Stimulated activated CD8-positive, alpha-beta memory T cell treated with anti-CD3 and anti-CD28 coated beads, Interleukin-12 subunit alpha, Interleukin-12 subunit beta, amount 100 ng/mL, for 1 hour (primary cell): ENCODE measurements around the gene CMIP.

Source experiments
- DNase-seq: peaks from one replicate; pipeline ENCODE4 v3.0.0-alpha.2; 2020; ENCODE audit warnings: low read depth

CMIP gene

GRCh38 chr16:81447383-81448101, 2.9 kb downstream of the CMIP start:
- DNase-seq = no peak

- no peak for DNase-seq
Observed at GRCh38 chr16:81448154-81449131, 3.8 kb downstream of the CMIP start.

GRCh38 chr16:81449241-81449640, 4.6 kb downstream of the CMIP start:
- no peak for DNase-seq

- DNase-seq = no peak
Observed at GRCh38 chr16:81449899-81450608, 5.4 kb downstream of the CMIP start.

- no peak for DNase-seq
Observed at GRCh38 chr16:81450783-81451491, 6.3 kb downstream of the CMIP start.

GRCh38 chr16:81451753-81452680, 7.4 kb downstream of the CMIP start:
- DNase-seq = no peak

GRCh38 chr16:81453091-81453728, 8.6 kb downstream of the CMIP start:
- no peak for DNase-seq

- no peak for DNase-seq
Observed at GRCh38 chr16:81454044-81454443, 9.4 kb downstream of the CMIP start.

- no peak for DNase-seq
Observed at GRCh38 chr16:81455006-81455405, 10.4 kb downstream of the CMIP start.

- DNase-seq = no peak
Observed at GRCh38 chr16:81455720-81456494, 11.3 kb downstream of the CMIP start.

GRCh38 chr16:81456523-81457325, 12.1 kb downstream of the CMIP start:
- no peak for DNase-seq

- no peak for DNase-seq
Observed at GRCh38 chr16:81457326-81458133, 12.9 kb downstream of the CMIP start.

GRCh38 chr16:81458149-81458669, 13.6 kb downstream of the CMIP start:
- no peak for DNase-seq

- no peak for DNase-seq
Observed at GRCh38 chr16:81458827-81459598, 14.4 kb downstream of the CMIP start.

- no peak for DNase-seq
Observed at GRCh38 chr16:81460075-81460474, 15.5 kb downstream of the CMIP start.

GRCh38 chr16:81461243-81461642, 16.6 kb downstream of the CMIP start:
- DNase-seq = no peak

- no peak for DNase-seq
Observed at GRCh38 chr16:81461766-81462165, 17.2 kb downstream of the CMIP start.
